HG03108 (cell line): ENCODE measurements around the gene VPS51.
A peak's percentile ranks its signal among the peaks of the same experiment; 100 is the strongest.

Experiments
- ATAC-seq: cut with Tn5 transposase; IDR thresholded peaks from one replicate; pipeline ENCODE4 v1.9.1; 2021; ENCODE audit warnings: moderate library complexity; ENCODE audit not compliant: unreplicated experiment

VPS51 gene

GRCh38 chr11:65104628-65105027 lies 8.6 kb downstream of the VPS51 start:
- no peak for ATAC-seq

- ATAC-seq: no peak
These were observed 11.1 kb downstream of the VPS51 start for GRCh38 chr11:65107078-65107477.

- no peak for ATAC-seq
These were observed 11.9 kb downstream of the VPS51 start for GRCh38 chr11:65107751-65108468.

GRCh38 chr11:65108469-65109123 lies 12.6 kb downstream of the VPS51 start:
- ATAC-seq: no peak

- no peak for ATAC-seq
These were observed 13.5 kb downstream of the VPS51 start for GRCh38 chr11:65109231-65110198.

- ATAC-seq: no peak
These were observed 14.4 kb downstream of the VPS51 start for GRCh38 chr11:65110354-65110861.

- no peak for ATAC-seq
These were observed 15.2 kb downstream of the VPS51 start for GRCh38 chr11:65111159-65111743.

- peak; percentile 66 for ATAC-seq
These were observed 15.9 kb downstream of the VPS51 start, which contains the start of gene TM7SF2 for GRCh38 chr11:65111744-65112545. Gene TM7SF2, plus strand, starts transcription at chr11:65111872. Its CDS starts 144 bp downstream, at chr11:65112016.

GRCh38 chr11:65112546-65113360 lies 16.7 kb downstream of the VPS51 start:
- ATAC-seq: no peak

GRCh38 chr11:65113361-65113756 lies 17.3 kb downstream of the VPS51 start:
- no peak for ATAC-seq

- ATAC-seq: no peak
These were observed 17.8 kb downstream of the VPS51 start for GRCh38 chr11:65113839-65114238.

GRCh38 chr11:65114538-65115171 lies 18.6 kb downstream of the VPS51 start:
- no peak for ATAC-seq

- ATAC-seq: no peak
These were observed 19.5 kb downstream of the VPS51 start for GRCh38 chr11:65115361-65116082.

- no peak for ATAC-seq
These were observed 20.6 kb downstream of the VPS51 start for GRCh38 chr11:65116370-65117205.

GRCh38 chr11:65117206-65118096 lies 21.4 kb downstream of the VPS51 start, which contains the start of gene ZNHIT2:
Gene ZNHIT2, minus strand, starts transcription at chr11:65117701. Its CDS starts 48 bp downstream, at chr11:65117653.
- peak; percentile 60 for ATAC-seq
